Muscle of leg (tissue), 11 donors: ENCODE measurements around the gene BANF2. TPM values are rescaled to one million over a fixed set of nuclear protein-coding genes. Genes with fewer than 3 reads are reported as not detected.

ENCODE experiments used
- DNase-seq: peaks from one replicate; pipeline ENCODE4 v3.0.0; 2013
- H3K27ac ChIP-seq: one replicate; pipeline ENCODE4 v1.5.1; 2013; ENCODE audit warnings: mild to moderate bottlenecking, low read length, control low read depth
- H3K27me3 ChIP-seq: one replicate; pipeline ENCODE4 v1.6.1; 2013; ENCODE audit warnings: low read length; ENCODE audit not compliant: control insufficient read depth, insufficient read depth
- H3K36me3 ChIP-seq: one replicate; pipeline ENCODE4 v1.6.1; 2013; ENCODE audit warnings: low read length; ENCODE audit not compliant: control insufficient read depth, insufficient read depth
- H3K4me1 ChIP-seq: one replicate; pipeline ENCODE4 v1.6.1; 2013; ENCODE audit warnings: low read length; ENCODE audit not compliant: control insufficient read depth, insufficient read depth
- H3K4me3 ChIP-seq: one replicate; pipeline ENCODE4 v1.5.1; 2013; ENCODE audit warnings: low read length, control low read depth
- H3K9me3 ChIP-seq: replicated peaks from 2 replicates; pipeline ENCODE4 v1.6.1; 2013; ENCODE audit warnings: low read depth, low read length; ENCODE audit not compliant: control insufficient read depth
- WGBS: methylation state at CpG from one replicate; pipeline ENCODE4 v1.1.5; 2013; ENCODE audit warnings: missing lambda C conversion rate; ENCODE audit not compliant: insufficient coverage; 5-methylcytosine and 5-hydroxymethylcytosine counted together
- polyA plus RNA-seq, 8 donors: library from polyadenylated mRNA; unstranded; fragments of 120-200 nt; gene quantifications; one replicate each; pipeline versions ENCODE4 v1.2.1 to v1.2.3, GENCODE V29; 2013; ENCODE audit warnings: inconsistent platforms in 1 of 8, low replicate concordance in 1 of 8; ENCODE audit not compliant: insufficient read length in 8 of 8, insufficient read depth in 1 of 8
- total RNA-seq: library from RNA; stranded (reverse); fragments of 120-200 nt; gene quantifications from one replicate; pipeline ENCODE4 v1.2.4, GENCODE V29; 2013

Gene BANF2
- total and polyA plus RNA-seq, 9 donors = not detected

DNA sequence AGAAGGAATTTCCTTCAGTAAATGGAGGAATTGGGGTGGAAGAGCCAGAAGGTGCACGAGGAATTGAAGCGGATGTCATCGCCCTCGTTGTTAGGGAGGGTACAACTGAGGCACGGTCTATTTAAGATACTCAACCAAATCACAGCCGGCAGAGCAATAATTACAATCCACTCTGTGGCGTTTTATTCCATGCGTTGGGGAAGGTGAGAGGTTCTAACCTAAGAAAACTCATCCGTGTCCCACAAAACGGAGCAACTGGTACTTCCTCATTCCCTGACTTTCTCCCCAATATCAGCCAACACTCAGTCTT, 16.9 kb upstream of the BANF2 start:
- Histone ChIP-seq H3K36me3 (peaks cover 21% of the 10 kb centered on the region), H3K4me1 (peaks cover 19% of the 10 kb centered on the region), H3K27ac (peak overlapping the region; percentile 77), H3K9me3 (no peaks in the 10 kb centered on the region), H3K4me3 (peak overlapping the region; percentile 64), H3K27me3 (peaks cover 11% of the 10 kb centered on the region)
- DNase-seq = no peak
- WGBS = no CpG with 5 or more reads among the region's 10 CpGs

DNA sequence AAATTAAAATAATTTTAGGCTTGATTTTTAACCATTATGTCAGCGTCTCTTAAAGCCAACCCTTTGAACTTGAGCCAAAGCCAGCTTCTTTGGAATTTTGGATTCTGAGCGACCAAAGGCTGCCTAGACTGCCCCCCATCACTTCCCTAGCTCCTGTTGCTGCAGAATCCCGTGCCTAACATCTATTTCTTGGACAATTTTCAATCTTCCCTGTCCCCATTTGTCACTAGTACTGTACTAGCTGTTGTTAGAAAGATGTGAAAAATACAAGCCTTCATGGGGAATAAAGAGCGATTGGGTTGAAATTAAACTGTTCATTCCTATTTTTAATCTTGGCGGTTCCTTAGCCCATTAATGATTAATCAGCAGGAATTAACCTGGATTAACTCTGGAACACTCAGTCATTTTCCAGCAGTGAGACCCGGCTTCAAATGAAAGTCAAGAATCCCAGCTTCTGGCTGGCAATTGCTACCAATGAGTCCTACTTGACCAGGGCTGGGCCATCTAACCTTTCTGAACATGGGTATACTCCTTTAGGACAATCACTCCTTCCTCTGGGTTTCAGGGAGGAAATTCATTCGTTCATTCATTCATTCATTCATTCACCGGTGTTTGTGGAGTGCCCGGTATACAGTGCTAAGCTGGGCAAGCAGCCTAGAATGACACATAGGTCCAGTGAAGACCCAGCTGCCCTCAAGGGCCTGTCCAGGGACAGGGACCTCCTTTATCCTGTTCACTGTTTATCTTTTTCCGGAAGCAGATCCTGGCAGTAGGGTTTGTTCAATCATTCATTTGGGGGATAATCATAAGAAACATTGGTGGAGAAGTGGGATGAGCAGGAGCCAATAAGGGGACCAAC, 16.3 kb upstream of the BANF2 start:
- Histone ChIP-seq H3K4me1 (peaks cover 19% of the 10 kb centered on the region), H3K27me3 (peaks cover 11% of the 10 kb centered on the region), H3K4me3 (no peak overlapping the region), H3K27ac (no peak overlapping the region), H3K9me3 (no peaks in the 10 kb centered on the region), H3K36me3 (peaks cover 16% of the 10 kb centered on the region)
- 86% methylated on average over 7 of the region's 10 CpGs for WGBS
- peak; percentile 38 for DNase-seq

DNA sequence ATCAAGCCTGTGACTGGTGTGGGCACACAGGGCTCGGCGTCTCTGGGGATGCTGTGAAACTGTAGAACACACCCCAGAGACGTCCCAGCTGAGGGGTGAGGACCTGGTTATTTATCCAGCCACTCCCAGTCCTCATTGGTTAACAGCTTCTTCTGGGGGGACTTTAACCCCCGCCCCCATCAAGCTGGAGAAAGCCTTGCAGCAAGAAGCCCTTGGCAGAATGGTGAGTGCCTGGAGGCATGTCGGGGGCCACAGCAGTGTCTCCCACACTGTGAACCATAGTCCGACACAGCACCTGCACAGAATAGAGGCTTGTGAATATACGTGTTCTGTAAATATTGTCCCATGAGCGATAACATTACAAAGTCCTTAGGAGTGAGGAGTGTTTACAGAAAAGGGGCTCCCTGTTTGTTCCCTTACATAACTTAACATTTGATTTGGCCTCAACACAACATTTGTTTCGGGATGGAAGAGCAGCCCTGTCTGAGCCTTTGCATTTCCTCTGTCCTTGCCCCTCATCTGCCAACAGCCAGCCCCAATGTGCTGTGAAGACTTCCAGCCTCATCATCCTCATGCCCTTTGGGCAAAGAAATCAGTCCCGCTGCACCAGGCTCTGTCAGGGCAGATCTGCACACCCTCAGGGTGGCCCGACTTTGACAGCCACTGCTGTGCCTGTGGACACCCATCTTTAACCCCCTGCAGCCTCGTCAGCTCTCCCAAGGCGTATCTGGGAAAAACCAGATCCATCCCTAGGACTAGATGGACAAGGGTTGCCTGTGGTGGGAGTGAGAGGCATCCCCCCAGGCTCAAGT, 15.5 kb upstream of the BANF2 start:
- DNase-seq = no peak
- 79% methylated on average over 4 of the region's 13 CpGs for WGBS
- Histone ChIP-seq H3K36me3 (peaks cover 8% of the 10 kb centered on the region), H3K4me3 (no peak overlapping the region), H3K4me1 (peaks cover 16% of the 10 kb centered on the region), H3K27me3 (peaks cover 11% of the 10 kb centered on the region), H3K27ac (no peak overlapping the region), H3K9me3 (no peaks in the 10 kb centered on the region)

DNA sequence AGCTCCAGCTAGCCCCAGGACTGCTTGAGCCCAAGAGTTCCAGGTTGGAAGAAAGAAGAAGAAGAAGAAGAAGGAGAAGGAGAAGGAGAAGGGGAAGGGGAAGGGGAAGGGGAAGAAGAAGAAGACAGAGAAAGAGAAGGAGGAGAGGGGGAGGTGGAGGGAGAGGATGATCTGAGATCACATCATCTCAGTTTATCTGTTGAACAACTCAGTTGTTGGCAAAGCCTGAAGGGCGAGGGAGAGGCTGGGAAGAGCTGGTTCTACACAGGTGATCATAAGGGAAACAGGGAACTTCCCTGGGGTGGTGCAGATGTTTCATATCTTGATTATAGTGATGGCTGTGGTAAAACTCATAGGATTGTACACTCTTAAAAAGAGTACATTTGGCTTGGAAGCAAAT, 14.6 kb upstream of the BANF2 start:
- H3K4me3 ChIP-seq = no peak overlapping the region
- H3K9me3 ChIP-seq = peaks cover 1% of the 10 kb centered on the region
- DNase-seq = no peak
- peaks cover 10% of the 10 kb centered on the region for H3K4me1 ChIP-seq
- H3K27ac ChIP-seq = no peak overlapping the region
- H3K27me3 ChIP-seq = peaks cover 11% of the 10 kb centered on the region
- WGBS = 44% methylated on average over 1 of the region's 1 CpG
- peaks cover 3% of the 10 kb centered on the region for H3K36me3 ChIP-seq

DNA sequence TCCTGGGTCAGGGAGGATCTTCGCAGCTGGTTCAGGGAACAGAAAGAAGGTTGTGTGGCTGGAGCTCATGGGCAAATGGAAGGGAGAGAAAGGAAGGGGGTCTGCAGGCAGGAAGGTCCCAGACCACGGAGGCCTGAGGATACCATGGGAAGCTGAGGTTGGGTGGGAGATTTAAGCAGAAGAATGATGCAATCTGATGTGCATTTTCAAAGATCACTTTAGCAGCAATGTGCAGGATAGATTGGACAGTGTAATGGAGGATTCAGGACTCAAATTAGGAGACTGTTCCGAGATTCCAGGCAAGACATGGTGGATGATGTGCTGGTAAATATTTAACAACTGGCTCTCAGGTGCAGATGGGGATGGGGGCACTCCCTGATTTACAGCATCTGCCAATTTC, 12.0 kb upstream of the BANF2 start:
- 82% methylated on average over 2 of the region's 3 CpGs for WGBS
- no peak for DNase-seq
- Histone ChIP-seq H3K36me3 (no peaks in the 10 kb centered on the region), H3K27ac (no peak overlapping the region), H3K27me3 (peaks cover 11% of the 10 kb centered on the region), H3K4me3 (no peak overlapping the region), H3K9me3 (peaks cover 7% of the 10 kb centered on the region), H3K4me1 (peaks cover 1% of the 10 kb centered on the region)

DNA sequence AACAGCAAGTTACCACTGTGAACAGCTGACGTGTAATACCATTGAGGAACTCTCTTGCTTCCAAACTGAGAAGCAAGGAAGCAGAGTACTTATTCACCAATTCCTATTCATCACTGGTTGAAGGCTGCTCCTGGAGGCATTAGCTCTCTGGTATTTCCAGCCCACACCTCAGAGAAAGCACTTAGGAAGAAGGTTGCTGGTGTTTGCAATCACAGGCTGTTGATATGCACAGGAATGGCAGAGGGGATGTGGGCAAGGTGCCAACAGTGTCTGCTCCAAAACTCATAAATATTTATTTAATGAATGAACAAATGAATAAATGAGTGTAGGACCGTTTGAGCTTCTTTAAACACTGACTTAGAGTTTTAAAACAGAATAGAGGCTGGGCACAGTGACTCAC, 10.8 kb upstream of the BANF2 start:
- no peak for DNase-seq
- no peak overlapping the region for H3K4me3 ChIP-seq
- H3K9me3 ChIP-seq = peaks cover 7% of the 10 kb centered on the region
- no peaks in the 10 kb centered on the region for H3K4me1 ChIP-seq
- H3K27me3 ChIP-seq = peaks cover 9% of the 10 kb centered on the region
- 60% methylated on average over 1 of the region's 2 CpGs for WGBS
- H3K27ac ChIP-seq = no peak overlapping the region
- H3K36me3 ChIP-seq = no peaks in the 10 kb centered on the region

DNA sequence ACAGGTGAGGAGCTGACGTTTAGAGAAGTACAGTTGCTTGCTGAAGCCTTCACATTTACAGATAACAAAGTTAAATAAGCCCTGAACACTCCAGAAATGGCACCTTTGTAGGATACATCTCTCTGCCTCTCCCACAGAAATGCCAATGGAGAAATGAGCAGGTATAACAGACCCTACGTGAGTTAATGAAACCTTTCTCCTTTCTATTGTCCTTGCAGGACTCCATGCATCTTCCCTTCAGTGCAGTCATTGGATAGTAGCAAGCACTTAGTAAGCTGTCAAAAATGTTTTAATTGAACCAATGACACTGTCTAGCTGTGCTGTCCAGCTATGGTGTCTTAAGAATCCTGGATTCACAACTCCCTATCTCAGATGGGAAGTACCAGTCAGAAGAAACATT, 9.6 kb upstream of the BANF2 start:
- Histone ChIP-seq H3K27me3 (peaks cover 2% of the 10 kb centered on the region), H3K9me3 (peaks cover 7% of the 10 kb centered on the region), H3K4me1 (no peaks in the 10 kb centered on the region), H3K4me3 (no peak overlapping the region), H3K27ac (no peak overlapping the region), H3K36me3 (no peaks in the 10 kb centered on the region)
- DNase-seq = no peak
- no CpG with 5 or more reads among the region's 2 CpGs for WGBS

DNA sequence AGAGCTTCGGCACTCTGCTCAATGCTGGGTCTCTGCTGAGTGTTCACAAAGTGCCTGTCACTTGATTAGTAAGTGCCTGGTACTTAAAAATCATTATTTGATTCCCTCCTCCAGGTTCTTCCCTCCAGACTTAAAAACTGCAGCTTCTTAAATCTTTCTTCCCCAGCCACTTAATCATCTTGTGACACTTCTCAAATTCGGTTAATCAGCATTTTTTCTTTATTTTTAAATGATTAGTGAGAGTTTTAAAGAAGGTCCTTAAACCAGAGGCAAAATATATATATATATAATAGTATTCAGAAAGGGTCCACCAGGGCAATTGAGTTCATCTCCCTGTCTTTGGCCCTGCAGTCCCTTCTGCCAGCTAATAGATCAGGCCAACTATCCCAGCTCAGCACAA, 8.0 kb upstream of the BANF2 start:
- Histone ChIP-seq H3K4me1 (no peaks in the 10 kb centered on the region), H3K9me3 (peaks cover 13% of the 10 kb centered on the region), H3K27ac (no peak overlapping the region), H3K4me3 (no peak overlapping the region), H3K27me3 (peaks cover 2% of the 10 kb centered on the region), H3K36me3 (no peaks in the 10 kb centered on the region)
- 80% methylated on average over 1 of the region's 2 CpGs for WGBS
- DNase-seq = no peak

DNA sequence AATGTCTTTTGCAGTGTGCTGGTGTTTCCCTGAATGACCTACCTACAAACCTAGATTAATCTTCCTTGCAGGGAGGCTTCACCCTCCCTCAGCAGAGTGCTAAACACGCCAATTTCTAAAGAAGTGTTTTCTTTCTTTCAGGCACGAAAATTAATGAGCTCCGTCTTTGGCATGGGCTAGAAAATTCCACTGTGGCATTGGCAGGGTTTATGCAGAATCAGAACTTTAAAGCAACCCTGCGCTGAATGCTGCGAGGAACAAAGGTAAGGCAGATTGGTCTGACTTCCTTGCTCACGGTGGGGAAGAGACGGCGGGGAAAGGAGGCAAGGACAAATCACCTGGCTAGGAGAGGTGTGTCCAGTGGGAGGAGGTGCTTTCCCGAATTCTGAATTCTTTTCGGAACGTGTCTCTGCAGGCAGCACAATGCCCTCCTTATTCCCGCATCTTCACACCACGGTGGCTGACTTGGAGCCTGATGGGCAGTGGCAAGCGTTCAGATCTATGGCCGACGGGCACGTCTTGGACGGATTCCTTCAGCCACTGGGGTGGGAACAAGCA, 6.2 kb upstream of the BANF2 start:
- Histone ChIP-seq H3K4me1 (no peaks in the 10 kb centered on the region), H3K27ac (no peak overlapping the region), H3K9me3 (peaks cover 13% of the 10 kb centered on the region), H3K36me3 (no peaks in the 10 kb centered on the region), H3K4me3 (no peak overlapping the region), H3K27me3 (no peaks in the 10 kb centered on the region)
- WGBS = 67% methylated on average over 18 of the region's 18 CpGs
- DNase-seq = peak; percentile 42

DNA sequence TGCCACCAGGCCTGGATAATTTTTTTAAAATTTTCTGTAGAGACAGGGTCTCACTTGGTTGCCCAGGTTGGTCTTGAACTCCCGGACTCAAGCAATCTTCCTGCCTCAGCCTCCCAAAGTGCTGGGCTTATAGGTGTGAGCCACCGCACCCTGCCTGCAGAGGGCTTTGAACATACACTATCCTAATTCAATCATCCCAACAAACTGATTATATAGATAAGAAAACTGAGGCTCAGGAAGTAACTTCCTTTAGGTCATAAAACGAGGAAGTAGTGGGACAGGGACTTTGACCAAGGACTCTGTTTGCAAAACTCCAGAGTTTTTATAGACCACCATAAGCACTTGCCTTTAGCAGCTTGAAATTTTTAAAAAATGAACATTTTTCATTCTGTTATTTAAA, 5.0 kb upstream of the BANF2 start:
- no peak overlapping the region for H3K4me3 ChIP-seq
- WGBS = no CpG with 5 or more reads among the region's 3 CpGs

More for the DNA sequence above, 5.0 kb upstream of the BANF2 start:
- no peak overlapping the region for H3K27ac ChIP-seq
- no peak for DNase-seq
- H3K9me3 ChIP-seq = peaks cover 13% of the 10 kb centered on the region
- H3K4me1 ChIP-seq = no peaks in the 10 kb centered on the region
- no peaks in the 10 kb centered on the region for H3K27me3 ChIP-seq
- no peaks in the 10 kb centered on the region for H3K36me3 ChIP-seq
